ENCODE results near the gene AXDND1.

DNA sequence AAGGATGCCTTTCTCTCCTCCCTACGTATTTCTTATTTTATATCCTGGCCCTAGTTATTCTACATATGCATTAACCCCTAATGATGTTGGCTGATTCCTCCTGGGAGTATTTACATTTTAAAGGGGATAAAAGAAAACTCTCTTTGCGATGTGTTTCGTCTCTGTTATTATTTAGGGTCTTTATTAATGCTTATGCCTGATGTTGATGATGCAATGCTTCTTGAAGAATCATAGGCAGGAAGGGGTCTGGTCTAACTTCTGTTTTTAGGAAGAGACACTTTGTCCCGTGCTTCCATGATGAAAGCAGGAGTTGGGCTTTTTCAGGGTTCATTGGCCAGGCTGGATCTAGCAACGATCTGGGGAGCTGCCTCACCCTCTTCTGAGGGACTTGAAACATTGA is 210.7 kb downstream of the AXDND1 start:
- TF ChIP-seq EZH2 (IDR thresholded peaks at IDR 0.05), result no peak
- TF ChIP-seq POLR2AphosphoS5 (IDR thresholded peaks at IDR 0.05; ENCODE audit: borderline replicate concordance, low read depth, low read length), result no peak
- no peak for TF ChIP-seq FOXP2 (optimal IDR thresholded peaks at IDR 0.05; ENCODE audit: control extremely low read depth, extremely low read length, insufficient read depth)

Data from SK-N-MC (cell line).